Activated naive CD8-positive, alpha-beta T cell treated with anti-CD3 and anti-CD28 coated beads, Interleukin-2, amount 50 U/mL, for 24 hours (primary cell): ENCODE measurements around the gene SKIDA1.
A peak's percentile ranks its signal among the peaks of the same experiment; 100 is the strongest.
"Not testable (repeated sequence)": the region's sequence is repeated elsewhere in the genome, so short reads cannot be mapped to it uniquely, and the experiment has no call there.

ENCODE experiments used
- ATAC-seq: fragments of 150-1000 bp; cut with Tn5 transposase; one replicate; pipeline ENCODE4 v1.10.0; 2021
- DNase-seq: peaks from one replicate; pipeline ENCODE4 v3.0.0; 2021
- H3K27ac Mint-ChIP-seq: one replicate; pipeline ENCODE4 v1.8.0; 2021; ENCODE audit warnings: mild to moderate bottlenecking, mixed read lengths
- H3K27me3 Mint-ChIP-seq: one replicate; pipeline ENCODE4 v1.8.0; 2021; ENCODE audit warnings: mixed read lengths
- H3K36me3 Mint-ChIP-seq: one replicate; pipeline ENCODE4 v1.8.0; 2021; ENCODE audit warnings: low read depth, mixed read lengths
- H3K4me1 Mint-ChIP-seq: one replicate; pipeline ENCODE4 v1.8.0; 2021; ENCODE audit warnings: mixed read lengths
- H3K4me3 Mint-ChIP-seq: one replicate; pipeline ENCODE4 v1.8.0; 2021; ENCODE audit warnings: mild to moderate bottlenecking, moderate library complexity, mixed read lengths
- H3K9me3 Mint-ChIP-seq: one replicate; pipeline ENCODE4 v1.8.0; 2021; ENCODE audit warnings: mixed read lengths

Gene SKIDA1

GRCh38 chr10:21525367-21526187, at the start of gene SKIDA1:
Gene SKIDA1, minus strand, starts transcription at chr10:21525682. Its CDS starts 7,860 bp downstream, at chr10:21517822.
- DNase-seq = peak; percentile 68
- Mint-ChIP-seq H3K36me3 (no peaks in the 10 kb centered on the region), H3K4me3 (peak within 1 kb of the TSS; percentile 86), H3K4me1 (peaks cover 31% of the 10 kb centered on the region), H3K27ac (peak within 1 kb of the TSS; percentile 93), H3K9me3 (no peaks in the 10 kb centered on the region), H3K27me3 (peaks cover 55% of the 10 kb centered on the region)
- ATAC-seq = peak; percentile 66

- H3K27ac Mint-ChIP-seq, ATAC-seq, H3K9me3 Mint-ChIP-seq, DNase-seq, H3K4me3 Mint-ChIP-seq, H3K27me3 Mint-ChIP-seq: not testable (repeated sequence)
- Mint-ChIP-seq H3K36me3 (peaks cover 24% of the 10 kb centered on the region), H3K4me1 (peaks cover 35% of the 10 kb centered on the region)
Measured at GRCh38 chr10:21574514-21574913, 49.0 kb upstream of the SKIDA1 start.

- H3K9me3 Mint-ChIP-seq = peaks cover 4% of the 10 kb centered on the region
- H3K27ac Mint-ChIP-seq = no peak overlapping the region
- H3K4me3 Mint-ChIP-seq = no peak overlapping the region
- no peak for ATAC-seq
- peaks cover 24% of the 10 kb centered on the region for H3K36me3 Mint-ChIP-seq
- no peak for DNase-seq
- H3K27me3 Mint-ChIP-seq = no peaks in the 10 kb centered on the region
- peaks cover 24% of the 10 kb centered on the region for H3K4me1 Mint-ChIP-seq
Measured at GRCh38 chr10:21572578-21572977, 47.1 kb upstream of the SKIDA1 start.

GRCh38 chr10:21570761-21571521, 45.5 kb upstream of the SKIDA1 start:
- Mint-ChIP-seq H3K4me3 (no peak overlapping the region), H3K9me3 (no peaks in the 10 kb centered on the region), H3K27me3 (no peaks in the 10 kb centered on the region), H3K36me3 (peaks cover 23% of the 10 kb centered on the region), H3K4me1 (peaks cover 31% of the 10 kb centered on the region), H3K27ac (no peak overlapping the region)
- ATAC-seq = no peak
- DNase-seq = no peak

- peaks cover 48% of the 10 kb centered on the region for H3K36me3 Mint-ChIP-seq
- not testable (repeated sequence) for ATAC-seq, H3K9me3 Mint-ChIP-seq, H3K27ac Mint-ChIP-seq, H3K4me3 Mint-ChIP-seq, H3K27me3 Mint-ChIP-seq, H3K4me1 Mint-ChIP-seq, DNase-seq
Measured at GRCh38 chr10:21558984-21559383, 33.5 kb upstream of the SKIDA1 start.

- DNase-seq (no peak), ATAC-seq (no peak)
- Mint-ChIP-seq H3K27me3 (no peaks in the 10 kb centered on the region), H3K4me1 (peaks cover 3% of the 10 kb centered on the region), H3K27ac (no peak overlapping the region), H3K36me3 (peaks cover 60% of the 10 kb centered on the region), H3K9me3 (no peaks in the 10 kb centered on the region), H3K4me3 (no peak overlapping the region)
Measured at GRCh38 chr10:21556527-21556926, 31.0 kb upstream of the SKIDA1 start.

DNA sequence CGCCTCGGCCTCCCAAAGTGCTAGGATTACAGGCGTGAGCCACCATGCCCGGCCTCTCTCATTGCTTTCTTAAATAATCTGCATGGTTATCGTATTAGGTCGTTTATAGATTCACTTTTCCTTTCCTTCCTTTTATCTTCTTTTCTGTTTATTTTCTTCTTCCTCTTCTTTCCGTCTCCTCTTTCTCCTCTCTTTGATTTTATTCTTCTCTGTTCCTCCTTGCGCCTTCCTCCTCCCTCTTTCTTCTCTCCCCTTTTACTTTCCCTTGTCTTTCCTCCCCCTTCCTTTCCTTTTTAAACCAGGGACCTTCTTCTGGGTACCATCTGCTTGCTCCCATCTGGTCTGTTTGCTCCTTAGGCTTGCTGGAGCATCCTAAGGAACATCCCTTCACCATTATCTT, 27.2 kb upstream of the SKIDA1 start:
- ATAC-seq = no peak
- Mint-ChIP-seq H3K36me3 (peaks cover 51% of the 10 kb centered on the region), H3K27ac (no peak overlapping the region)

GRCh38 chr10:21547246-21547645, 21.8 kb upstream of the SKIDA1 start:
- no peaks in the 10 kb centered on the region for H3K9me3 Mint-ChIP-seq
- H3K4me3 Mint-ChIP-seq = no peak overlapping the region
- ATAC-seq (no peak), DNase-seq (no peak)
- no peaks in the 10 kb centered on the region for H3K4me1 Mint-ChIP-seq
- no peak overlapping the region for H3K27ac Mint-ChIP-seq
- peaks cover 48% of the 10 kb centered on the region for H3K36me3 Mint-ChIP-seq
- no peaks in the 10 kb centered on the region for H3K27me3 Mint-ChIP-seq

More for the DNA sequence above, 27.2 kb upstream of the SKIDA1 start:
- DNase-seq = no peak
- Mint-ChIP-seq H3K27me3 (no peaks in the 10 kb centered on the region), H3K4me3 (no peak overlapping the region), H3K4me1 (no peaks in the 10 kb centered on the region), H3K9me3 (no peaks in the 10 kb centered on the region)

DNA sequence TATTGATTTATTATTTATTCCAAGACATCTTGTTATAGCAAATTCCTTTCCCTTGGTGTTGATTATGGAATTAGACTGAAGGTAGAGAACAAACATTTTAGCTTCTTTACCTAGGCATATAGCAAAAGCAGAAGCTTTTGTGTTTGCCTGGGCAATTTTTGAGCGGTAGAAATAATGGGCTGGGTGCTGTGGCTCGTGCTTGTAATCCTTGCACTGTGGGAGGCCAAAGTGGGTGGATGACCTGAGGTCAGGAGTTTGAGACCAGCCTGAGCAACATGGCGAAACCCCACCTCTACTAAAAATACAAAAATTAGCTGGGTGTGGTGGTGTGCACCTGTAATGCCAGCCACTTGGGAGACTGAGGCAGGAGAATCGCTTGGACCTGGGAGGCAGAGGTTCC, 15.2 kb upstream of the SKIDA1 start:
- peaks cover 58% of the 10 kb centered on the region for H3K36me3 Mint-ChIP-seq
- H3K27ac Mint-ChIP-seq, H3K9me3 Mint-ChIP-seq: not testable (repeated sequence)

DNA sequence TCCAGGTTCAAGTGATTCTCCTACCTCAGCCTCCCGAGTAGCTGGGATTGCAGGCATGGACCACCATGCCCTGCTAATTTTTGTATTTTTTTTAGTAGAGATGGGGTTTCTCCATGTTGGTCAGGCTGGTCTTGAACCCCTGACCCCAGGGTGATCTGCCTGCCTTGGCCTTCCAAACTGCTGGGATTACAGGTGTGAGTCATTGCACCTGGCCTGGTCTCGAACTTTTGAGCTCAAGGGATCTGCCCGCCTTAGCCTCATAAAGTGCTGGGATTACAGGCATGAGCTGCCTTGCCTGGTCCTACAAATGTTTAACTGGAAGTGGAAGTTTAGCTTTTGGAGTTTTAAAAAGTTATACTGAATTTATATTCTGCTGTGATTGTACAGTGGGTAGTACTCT, 11.4 kb upstream of the SKIDA1 start:
- DNase-seq (no peak), ATAC-seq (no peak)
- Mint-ChIP-seq H3K4me3 (no peak overlapping the region), H3K9me3 (no peaks in the 10 kb centered on the region), H3K36me3 (peaks cover 35% of the 10 kb centered on the region), H3K27ac (no peak overlapping the region), H3K27me3 (no peaks in the 10 kb centered on the region), H3K4me1 (peaks cover 24% of the 10 kb centered on the region)

More for the DNA sequence above, 15.2 kb upstream of the SKIDA1 start:
- not testable (repeated sequence) for DNase-seq, H3K27me3 Mint-ChIP-seq, ATAC-seq, H3K4me1 Mint-ChIP-seq, H3K4me3 Mint-ChIP-seq

DNA sequence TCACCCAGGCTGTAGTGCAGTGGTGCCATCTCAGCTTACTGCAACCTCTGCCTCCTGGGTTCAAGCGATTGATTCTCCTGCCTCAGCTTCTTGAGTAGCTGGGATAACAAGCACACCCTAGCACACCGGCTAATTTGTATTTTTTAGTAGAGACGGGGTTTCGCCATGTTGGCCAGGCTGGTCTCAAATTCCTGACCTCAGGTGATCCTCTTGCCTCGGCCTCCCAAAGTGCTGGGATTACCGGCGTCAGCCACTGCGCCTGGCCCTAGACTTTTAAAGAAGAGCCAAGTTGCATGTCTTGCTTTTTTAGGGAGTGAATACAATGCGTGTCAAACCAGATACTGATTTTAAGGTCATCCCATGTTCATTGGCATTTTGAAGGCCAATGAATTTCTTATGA, 10.5 kb upstream of the SKIDA1 start:
- H3K27me3 Mint-ChIP-seq, ATAC-seq, H3K27ac Mint-ChIP-seq, DNase-seq, H3K9me3 Mint-ChIP-seq: not testable (repeated sequence)
- peak overlapping the region; percentile 83 for H3K4me3 Mint-ChIP-seq
- peaks cover 27% of the 10 kb centered on the region for H3K36me3 Mint-ChIP-seq
- H3K4me1 Mint-ChIP-seq = peaks cover 24% of the 10 kb centered on the region

GRCh38 chr10:21535494-21535965, 10.0 kb upstream of the SKIDA1 start:
- Mint-ChIP-seq H3K4me1 (peaks cover 24% of the 10 kb centered on the region), H3K36me3 (peaks cover 25% of the 10 kb centered on the region), H3K9me3 (no peaks in the 10 kb centered on the region), H3K27ac (peak overlapping the region; percentile 65), H3K4me3 (peak overlapping the region; percentile 83), H3K27me3 (no peaks in the 10 kb centered on the region)
- DNase-seq (no peak), ATAC-seq (no peak)

DNA sequence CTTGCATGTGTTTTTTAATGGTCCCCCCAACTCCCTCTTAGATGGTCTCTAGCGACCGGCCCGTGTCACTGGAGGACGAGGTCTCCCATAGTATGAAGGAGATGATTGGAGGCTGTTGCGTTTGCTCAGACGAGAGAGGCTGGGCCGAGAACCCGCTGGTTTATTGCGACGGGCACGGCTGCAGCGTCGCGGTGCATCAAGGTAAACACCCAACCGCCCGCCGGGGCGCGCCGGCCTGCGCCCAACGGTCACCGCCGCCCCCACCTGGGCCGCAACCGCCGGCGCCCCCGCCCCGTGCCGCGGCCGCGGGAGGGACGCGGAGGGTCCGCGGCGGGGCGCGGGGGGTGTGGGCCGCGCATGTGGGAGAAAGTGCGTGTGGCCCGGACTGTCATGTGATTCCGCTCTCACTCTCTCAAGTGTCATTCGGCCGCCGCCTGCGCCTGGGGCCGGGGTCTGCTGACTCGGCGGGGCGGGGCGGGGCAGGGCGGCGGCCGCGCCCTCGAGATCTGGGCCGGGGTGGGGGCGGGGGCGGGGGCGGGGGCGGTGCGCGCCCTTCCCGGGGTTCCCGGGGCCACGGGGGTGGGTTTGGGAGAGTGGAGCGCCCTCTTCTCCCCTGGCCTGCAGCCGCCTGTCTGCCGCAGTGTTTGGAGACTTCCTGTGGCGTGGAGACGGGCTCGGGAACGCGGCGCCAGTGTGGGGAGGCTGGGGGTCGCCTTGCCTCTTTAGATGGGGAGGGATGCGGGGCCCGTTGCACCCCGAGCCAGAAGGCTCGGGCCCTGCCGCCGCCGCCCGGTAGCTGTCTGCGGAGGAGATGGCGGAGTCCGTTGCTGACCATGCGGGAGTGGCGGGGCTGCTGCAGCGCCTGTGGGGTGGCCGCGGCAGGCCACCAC, 9.4 kb upstream of the SKIDA1 start:
- H3K36me3 Mint-ChIP-seq = peaks cover 21% of the 10 kb centered on the region
- H3K4me1 Mint-ChIP-seq = peaks cover 24% of the 10 kb centered on the region
- H3K9me3 Mint-ChIP-seq = no peaks in the 10 kb centered on the region
- peak; percentile 26 for ATAC-seq
- peak overlapping the region; percentile 83 for H3K4me3 Mint-ChIP-seq
- no peaks in the 10 kb centered on the region for H3K27me3 Mint-ChIP-seq
- peak; percentile 45 for DNase-seq
- H3K27ac Mint-ChIP-seq = peak overlapping the region; percentile 65

GRCh38 chr10:21534280-21534586, 8.8 kb upstream of the SKIDA1 start:
- Mint-ChIP-seq H3K36me3 (peaks cover 17% of the 10 kb centered on the region), H3K4me3 (peak overlapping the region; percentile 83), H3K27me3 (peaks cover 3% of the 10 kb centered on the region), H3K4me1 (peaks cover 26% of the 10 kb centered on the region), H3K9me3 (no peaks in the 10 kb centered on the region), H3K27ac (peak overlapping the region; percentile 60)
- ATAC-seq = no peak
- DNase-seq = no peak
